Measurements from ENCODE around the gene OR5AU1. TPM values are rescaled to one million over a fixed set of nuclear protein-coding genes. Genes with fewer than 3 reads are reported as not detected.

OR5AU1 gene
- total RNA-seq: under 1 TPM in 1 of 2 experiments, not detected in 1; 0.07 TPM

DNA sequence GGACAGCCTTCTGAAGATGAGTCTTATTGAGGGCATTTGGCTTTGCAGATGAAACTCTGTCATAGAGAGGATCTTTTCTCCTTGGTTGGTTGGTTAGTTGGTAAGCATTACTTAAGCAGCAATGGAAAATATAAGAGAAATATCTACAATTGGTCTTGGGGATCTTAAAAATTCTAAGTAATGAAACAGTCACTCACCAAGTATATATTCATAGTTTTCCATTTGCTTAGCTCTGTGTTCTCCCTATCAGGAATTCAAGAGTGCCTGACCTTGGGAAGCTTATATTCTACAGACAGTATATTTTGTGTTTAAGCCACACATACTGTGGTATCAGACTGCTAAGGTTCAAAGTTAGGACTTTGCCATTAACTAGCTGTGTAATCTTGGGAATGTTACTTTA, at the start of gene OR5AU1:
Gene OR5AU1, minus strand, starts transcription at position 101 of the 400 bp plus-strand sequence. CDS start 191 bp downstream, outside the sequence.
- peaks cover 9% of the 10 kb centered on the region for H3K27me3 Mint-ChIP-seq

DNA sequence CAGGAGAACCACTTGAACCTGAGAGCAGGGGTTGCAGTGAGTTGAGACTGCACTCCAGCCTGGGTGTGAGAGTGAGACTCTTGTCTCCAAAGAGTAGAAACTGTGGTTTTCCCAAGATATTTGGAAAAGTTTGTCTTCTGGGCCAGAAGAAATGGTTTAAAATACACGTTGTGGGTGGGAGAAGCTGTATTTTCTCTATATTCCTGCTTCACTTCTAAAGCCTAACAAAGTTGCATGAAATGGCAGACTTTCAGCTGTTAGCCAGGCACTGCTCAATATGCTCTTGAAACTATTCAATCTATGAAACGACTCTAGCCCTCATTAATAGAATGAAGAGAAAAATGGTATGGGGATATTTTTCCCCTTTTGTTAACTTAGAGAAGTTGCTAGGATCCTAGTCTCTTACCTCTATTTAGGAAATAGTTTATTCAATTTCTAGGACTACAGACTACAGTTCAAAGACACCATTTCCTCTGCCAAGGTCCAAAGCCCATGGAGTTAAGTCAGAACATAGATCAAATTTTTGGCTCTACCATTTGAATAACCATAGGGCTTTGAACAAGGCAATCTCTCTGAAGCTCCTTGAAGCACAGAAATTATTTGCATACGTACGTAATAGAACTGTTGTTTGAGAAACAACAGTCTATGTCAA, 49.3 kb upstream of the OR5AU1 start:
- Mint-ChIP-seq H3K9me3 (no peaks in the 10 kb centered on the region), H3K36me3 (ENCODE audit: low read depth) (peaks cover 65% of the 10 kb centered on the region), H3K27me3 (no peaks in the 10 kb centered on the region), H3K4me3 (no peak overlapping the region), H3K27ac (peak overlapping the region; percentile 47), H3K4me1 (ENCODE audit: low read depth) (peaks cover 30% of the 10 kb centered on the region)
- TF ChIP-seq, protein P1, sequence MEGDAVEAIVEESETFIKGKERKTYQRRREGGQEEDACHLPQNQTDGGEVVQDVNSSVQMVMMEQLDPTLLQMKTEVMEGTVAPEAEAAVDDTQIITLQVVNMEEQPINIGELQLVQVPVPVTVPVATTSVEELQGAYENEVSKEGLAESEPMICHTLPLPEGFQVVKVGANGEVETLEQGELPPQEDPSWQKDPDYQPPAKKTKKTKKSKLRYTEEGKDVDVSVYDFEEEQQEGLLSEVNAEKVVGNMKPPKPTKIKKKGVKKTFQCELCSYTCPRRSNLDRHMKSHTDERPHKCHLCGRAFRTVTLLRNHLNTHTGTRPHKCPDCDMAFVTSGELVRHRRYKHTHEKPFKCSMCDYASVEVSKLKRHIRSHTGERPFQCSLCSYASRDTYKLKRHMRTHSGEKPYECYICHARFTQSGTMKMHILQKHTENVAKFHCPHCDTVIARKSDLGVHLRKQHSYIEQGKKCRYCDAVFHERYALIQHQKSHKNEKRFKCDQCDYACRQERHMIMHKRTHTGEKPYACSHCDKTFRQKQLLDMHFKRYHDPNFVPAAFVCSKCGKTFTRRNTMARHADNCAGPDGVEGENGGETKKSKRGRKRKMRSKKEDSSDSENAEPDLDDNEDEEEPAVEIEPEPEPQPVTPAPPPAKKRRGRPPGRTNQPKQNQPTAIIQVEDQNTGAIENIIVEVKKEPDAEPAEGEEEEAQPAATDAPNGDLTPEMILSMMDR (IDR thresholded peaks at IDR 0.05): no peak
- ATAC-seq: no peak
- no peak for DNase-seq
- intact Hi-C loops (cut with micrococcal nuclease): no loop called here
- ChIA-PET POLR2A (interaction anchor here (0.9 to 1.6 kb wide), 2 partner anchors 12 to 17 kb away, joined by 3 to 4 read pairs; no protein-coding TSS in a partner anchor), CTCF (no interaction called here)

More for the DNA sequence above, at the start of gene OR5AU1:
- TF ChIP-seq, protein P1 (IDR thresholded peaks at IDR 0.05): no peak
- CTCF ChIA-PET: interaction anchor here (1.1 to 1.2 kb wide), 2 partner anchors 20 to 142 kb away, joined by 4 to 7 read pairs; no protein-coding TSS in a partner anchor
- no peaks in the 10 kb centered on the region for H3K9me3 Mint-ChIP-seq
- H3K4me1 Mint-ChIP-seq (ENCODE audit: low read depth): no peaks in the 10 kb centered on the region
- no peak within 1 kb of the TSS for H3K27ac Mint-ChIP-seq
- intact Hi-C loops (cut with micrococcal nuclease): no loop called here
- POLR2A ChIA-PET: no interaction called here
- no peaks in the 10 kb centered on the region for H3K36me3 Mint-ChIP-seq (ENCODE audit: low read depth)
- no peak within 1 kb of the TSS for H3K4me3 Mint-ChIP-seq
- no peak for DNase-seq
- ATAC-seq: no peak

DNA sequence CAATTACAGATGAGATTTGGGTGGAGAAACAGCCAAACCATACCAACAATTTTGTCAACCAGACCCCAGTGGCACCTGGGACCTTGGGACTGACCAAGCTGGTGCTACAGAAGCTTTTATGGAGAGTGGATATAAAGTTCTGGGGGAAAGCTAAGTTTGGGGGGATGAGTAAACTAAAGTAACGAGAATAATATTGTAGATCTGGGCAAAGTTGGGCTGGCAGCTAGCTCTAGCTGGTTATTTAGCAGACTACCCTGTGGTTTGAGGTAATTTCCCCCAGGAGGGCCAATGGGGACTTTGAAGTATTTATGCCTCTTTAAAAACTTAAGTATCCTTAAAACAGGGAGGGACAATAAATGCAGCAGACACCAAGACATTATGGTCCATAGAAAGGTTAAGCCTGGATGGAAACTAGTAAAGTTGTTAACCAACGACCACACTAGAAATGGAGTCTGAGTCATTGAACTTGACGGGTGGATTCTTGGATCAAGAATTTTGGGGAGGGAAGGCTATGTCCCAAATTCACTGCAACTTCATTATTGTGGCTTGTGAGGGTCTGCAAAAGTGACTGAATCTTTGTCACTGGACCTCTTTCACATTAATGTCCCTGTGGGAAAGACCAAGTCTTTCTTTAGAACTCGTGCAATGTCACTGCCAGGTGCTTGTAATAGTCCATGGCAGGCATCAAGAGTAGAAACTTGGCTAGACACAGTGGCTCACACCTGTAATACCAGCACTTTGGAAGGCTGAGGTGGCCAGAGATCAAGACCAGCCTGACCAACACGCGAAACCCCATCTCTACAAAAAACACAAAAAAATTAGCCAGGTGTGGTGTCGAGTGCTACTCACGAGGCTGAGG, 48.5 kb upstream of the OR5AU1 start:
- no peaks in the 10 kb centered on the region for H3K27me3 Mint-ChIP-seq
- H3K9me3 Mint-ChIP-seq: no peaks in the 10 kb centered on the region
- TF ChIP-seq, protein P1 (IDR thresholded peaks at IDR 0.05): no peak
- intact Hi-C loops (cut with micrococcal nuclease): no loop called here
- H3K4me1 Mint-ChIP-seq (ENCODE audit: low read depth): peaks cover 26% of the 10 kb centered on the region
- H3K36me3 Mint-ChIP-seq (ENCODE audit: low read depth): peaks cover 57% of the 10 kb centered on the region
- DNase-seq (no peak), ATAC-seq (no peak)
- no peak overlapping the region for H3K4me3 Mint-ChIP-seq
- H3K27ac Mint-ChIP-seq: peak overlapping the region; percentile 60
- ChIA-PET POLR2A (interaction anchor here (0.9 to 1.9 kb wide), 5 partner anchors 8 to 206 kb away, joined by 3 to 8 read pairs (median 4); no protein-coding TSS in a partner anchor), CTCF (no interaction called here)

DNA sequence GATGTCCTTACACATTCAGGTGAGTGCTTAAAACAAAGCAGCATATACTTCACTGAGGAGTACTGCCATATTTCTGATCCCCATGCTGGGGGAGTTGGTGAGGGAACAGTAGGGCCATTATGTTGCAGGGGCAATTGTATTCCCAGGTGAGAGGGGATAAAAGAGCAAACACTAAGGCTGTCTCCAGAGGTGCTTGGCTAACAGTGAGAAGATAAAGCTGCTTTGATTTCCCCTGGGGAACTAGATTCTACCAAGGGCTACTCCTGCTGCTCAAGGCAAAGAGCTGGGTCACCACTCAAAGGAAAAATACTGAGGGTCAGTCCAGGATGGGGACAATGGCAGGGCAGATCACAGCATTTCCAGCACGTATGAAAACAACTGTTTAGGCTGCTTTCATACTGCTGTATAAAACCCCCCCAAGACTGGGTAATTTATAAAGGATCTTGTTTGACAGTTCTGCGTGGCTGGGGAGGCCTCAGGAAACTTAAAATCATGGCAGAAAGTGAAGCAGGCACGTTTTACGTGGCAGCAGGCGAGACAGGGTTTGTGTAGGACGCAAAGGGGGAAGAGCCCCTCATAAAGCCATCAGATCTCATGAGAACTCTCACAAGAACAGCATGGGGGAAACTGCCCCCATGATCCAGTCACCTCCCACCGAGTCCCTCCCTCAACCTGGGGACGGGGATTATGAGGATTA, 47.8 kb upstream of the OR5AU1 start:
- Mint-ChIP-seq H3K27ac (peak overlapping the region; percentile 60), H3K36me3 (ENCODE audit: low read depth) (peaks cover 51% of the 10 kb centered on the region), H3K4me3 (no peak overlapping the region), H3K27me3 (no peaks in the 10 kb centered on the region), H3K9me3 (no peaks in the 10 kb centered on the region), H3K4me1 (ENCODE audit: low read depth) (peaks cover 21% of the 10 kb centered on the region)
- ChIA-PET POLR2A (interaction anchor here (0.5 to 1.9 kb wide), 5 partner anchors 9 to 590 kb away, joined by 3 to 8 read pairs (median 4); no protein-coding TSS in a partner anchor), CTCF (no interaction called here)
- intact Hi-C loops (cut with micrococcal nuclease): no loop called here
- ATAC-seq: no peak
- TF ChIP-seq, protein P1 (IDR thresholded peaks at IDR 0.05): no peak
- DNase-seq: no peak

Data from activated CD8-positive, alpha-beta T cell treated with anti-CD3 and anti-CD28 coated beads for 36 hours (primary cell).